Measurements from ENCODE around the gene TRIM29.

TRIM29 gene

DNA sequence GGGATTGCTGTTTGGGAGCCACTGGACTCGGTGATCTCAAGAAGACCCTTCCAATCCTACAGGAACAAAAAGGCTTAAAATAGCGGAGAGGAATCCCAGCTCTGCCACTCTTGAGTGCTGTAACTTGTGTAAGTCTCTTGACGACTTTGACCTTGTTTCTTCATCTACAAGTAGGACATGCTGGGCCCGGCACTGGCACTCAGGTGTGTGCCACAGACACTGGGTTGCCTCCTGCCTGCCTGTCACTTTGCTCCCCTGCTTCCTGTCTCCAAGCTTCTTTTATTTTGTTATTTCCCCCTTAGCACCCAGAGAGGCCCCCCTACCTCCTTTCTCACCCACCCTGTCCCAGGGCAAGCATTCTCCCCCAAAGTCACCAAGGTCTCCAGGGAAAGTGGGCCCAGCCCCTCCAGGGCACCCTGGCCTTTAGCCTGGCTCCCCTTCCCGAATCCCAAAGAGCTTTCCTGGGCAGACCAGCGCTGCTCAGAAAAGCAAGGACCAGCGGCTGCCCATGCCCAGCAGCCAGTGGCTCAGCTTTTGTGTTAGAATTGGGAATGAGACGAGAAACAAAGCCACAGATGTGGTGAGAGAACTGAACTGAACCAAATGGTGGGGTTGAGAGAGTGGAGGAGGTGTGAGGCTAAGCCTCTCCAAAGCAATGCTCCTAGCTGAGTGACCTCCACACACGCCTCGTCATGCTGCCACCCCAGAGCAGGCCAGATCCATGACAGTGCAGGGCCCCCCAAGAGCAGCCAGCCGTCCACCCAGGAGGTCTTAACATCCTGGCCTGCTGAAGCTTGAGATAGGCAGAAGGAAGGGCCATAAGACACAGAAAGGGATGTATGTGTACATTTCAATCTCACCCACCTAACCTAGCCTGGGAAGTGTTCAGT is 4.5 kb downstream of the TRIM29 start:
- Histone ChIP-seq H3K18ac (ENCODE audit: low read length) (no peak overlapping the region), H3K4me1 (ENCODE audit: control insufficient read depth in 2 of 2, insufficient read depth in 1 of 2, low read depth in 1 of 2, low read length in 2 of 2) (peaks cover 0 to 6% of the 10 kb centered on the region in 2 donors), H2AFZ (ENCODE audit: low read length) (no peak overlapping the region), H3K14ac (ENCODE audit: low read length) (no peak overlapping the region), H3K36me3 (replicated peaks in 1 of 2; ENCODE audit: control insufficient read depth in 2 of 2, insufficient read depth in 2 of 2, low read length in 2 of 2) (no peaks in the 10 kb centered on the region), H3K4me3 (ENCODE audit: low read length in 2 of 2) (no peak overlapping the region), H4K91ac (ENCODE audit: low read depth, low read length, poor library complexity) (no peak overlapping the region), H3K4me2 (ENCODE audit: insufficient read depth, low read length, poor library complexity, severe bottlenecking) (no peak overlapping the region), H3K27ac (replicated peaks; ENCODE audit: low read length) (no peak overlapping the region), H4K8ac (ENCODE audit: low read depth, low read length) (no peak overlapping the region), H2BK12ac (ENCODE audit: low read length) (no peak overlapping the region), H2BK120ac (ENCODE audit: low read depth, low read length) (no peak overlapping the region), H3K27me3 (ENCODE audit: control insufficient read depth in 3 of 3, insufficient read depth in 3 of 3, low read depth in 1 of 3, low read length in 3 of 3) (peaks cover 0 to 64% (median 0%) of the 10 kb centered on the region in 3 experiments), H3K4ac (ENCODE audit: low read length) (no peak overlapping the region), H2BK15ac (ENCODE audit: low read length) (no peak overlapping the region), H2AK5ac (ENCODE audit: low read depth, low read length) (no peak overlapping the region), H3K9ac (ENCODE audit: low read depth, low read length, poor library complexity) (no peak overlapping the region), H3K23ac (ENCODE audit: low read depth, low read length, poor library complexity) (no peak overlapping the region), H3K9me3 (replicated peaks in 1 of 2; ENCODE audit: control insufficient read depth in 2 of 2, insufficient read depth in 1 of 2, low read depth in 1 of 2, low read length in 2 of 2) (no peaks in the 10 kb centered on the region), H2BK5ac (ENCODE audit: low read length) (no peak overlapping the region), H3K79me1 (ENCODE audit: low read depth, low read length) (no peaks in the 10 kb centered on the region)
- WGBS, 2 donors (ENCODE audit: extremely low coverage in 2 of 2, insufficient read length in 2 of 2, insufficient replicate concordance in 1 of 2) = no CpG with 5 or more reads among the region's 11 CpGs
- DNase-seq (ENCODE audit: low spot score) = no peak

DNA sequence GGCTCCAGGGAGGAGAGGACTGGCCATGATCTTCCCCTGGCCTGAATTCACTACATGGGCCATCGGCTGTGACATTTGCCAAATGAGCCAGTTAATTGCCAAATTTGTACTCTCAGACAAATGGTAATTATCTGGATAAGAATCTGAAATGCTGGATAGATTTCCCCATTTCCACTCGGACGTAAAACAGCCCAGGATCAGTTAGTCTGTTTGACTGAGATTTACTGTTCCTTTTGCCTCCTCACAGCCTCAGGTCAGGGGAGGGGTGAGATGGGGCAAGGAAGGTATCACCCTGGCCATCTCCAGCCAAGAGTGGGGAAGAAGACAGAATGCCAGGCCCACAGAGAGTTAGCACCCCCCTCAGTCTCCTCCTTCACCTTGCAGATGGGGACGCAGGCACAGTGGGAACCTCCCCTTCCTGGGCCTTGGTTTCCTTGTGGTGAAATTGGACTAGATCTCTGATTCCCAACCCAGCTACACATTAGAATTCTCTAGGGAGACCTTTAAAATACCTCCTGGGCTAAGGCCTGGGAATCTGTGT is 5.2 kb downstream of the TRIM29 start:
- no peak overlapping the region for H3K14ac ChIP-seq (ENCODE audit: low read length)
- H2AK5ac ChIP-seq (ENCODE audit: low read depth, low read length) = no peak overlapping the region
- H2BK12ac ChIP-seq (ENCODE audit: low read length) = no peak overlapping the region
- no peak overlapping the region for H3K4me3 ChIP-seq (ENCODE audit: low read length in 2 of 2)
- peaks cover 0 to 4% of the 10 kb centered on the region in 2 donors for H3K4me1 ChIP-seq (ENCODE audit: control insufficient read depth in 2 of 2, insufficient read depth in 1 of 2, low read depth in 1 of 2, low read length in 2 of 2)
- no peaks in the 10 kb centered on the region for H3K79me1 ChIP-seq (ENCODE audit: low read depth, low read length)
- no peak overlapping the region for H4K8ac ChIP-seq (ENCODE audit: low read depth, low read length)
- H2BK15ac ChIP-seq (ENCODE audit: low read length) = no peak overlapping the region
- H4K91ac ChIP-seq (ENCODE audit: low read depth, low read length, poor library complexity) = no peak overlapping the region
- H3K4me2 ChIP-seq (ENCODE audit: insufficient read depth, low read length, poor library complexity, severe bottlenecking) = no peak overlapping the region
- H2BK5ac ChIP-seq (ENCODE audit: low read length) = no peak overlapping the region
- H3K36me3 ChIP-seq (replicated peaks in 1 of 2; ENCODE audit: control insufficient read depth in 2 of 2, insufficient read depth in 2 of 2, low read length in 2 of 2) = no peaks in the 10 kb centered on the region
- H3K4ac ChIP-seq (ENCODE audit: low read length) = no peak overlapping the region
- no peaks in the 10 kb centered on the region for H3K9me3 ChIP-seq (replicated peaks in 1 of 2; ENCODE audit: control insufficient read depth in 2 of 2, insufficient read depth in 1 of 2, low read depth in 1 of 2, low read length in 2 of 2)
- WGBS, 2 donors (ENCODE audit: extremely low coverage in 2 of 2, insufficient read length in 2 of 2, insufficient replicate concordance in 1 of 2) = no CpG with 5 or more reads among the region's 4 CpGs
- H2AFZ ChIP-seq (ENCODE audit: low read length) = no peak overlapping the region
- no peak overlapping the region for H2BK120ac ChIP-seq (ENCODE audit: low read depth, low read length)
- H3K27me3 ChIP-seq (ENCODE audit: control insufficient read depth in 3 of 3, insufficient read depth in 3 of 3, low read depth in 1 of 3, low read length in 3 of 3) = peaks cover 0 to 68% (median 0%) of the 10 kb centered on the region in 3 experiments
- no peak for DNase-seq (ENCODE audit: low spot score)
- no peak overlapping the region for H3K23ac ChIP-seq (ENCODE audit: low read depth, low read length, poor library complexity)
- H3K9ac ChIP-seq (ENCODE audit: low read depth, low read length, poor library complexity) = peak overlapping the region; percentile 50
- H3K18ac ChIP-seq (ENCODE audit: low read length) = peak overlapping the region; percentile 44
- H3K27ac ChIP-seq (replicated peaks; ENCODE audit: low read length) = no peak overlapping the region

DNA sequence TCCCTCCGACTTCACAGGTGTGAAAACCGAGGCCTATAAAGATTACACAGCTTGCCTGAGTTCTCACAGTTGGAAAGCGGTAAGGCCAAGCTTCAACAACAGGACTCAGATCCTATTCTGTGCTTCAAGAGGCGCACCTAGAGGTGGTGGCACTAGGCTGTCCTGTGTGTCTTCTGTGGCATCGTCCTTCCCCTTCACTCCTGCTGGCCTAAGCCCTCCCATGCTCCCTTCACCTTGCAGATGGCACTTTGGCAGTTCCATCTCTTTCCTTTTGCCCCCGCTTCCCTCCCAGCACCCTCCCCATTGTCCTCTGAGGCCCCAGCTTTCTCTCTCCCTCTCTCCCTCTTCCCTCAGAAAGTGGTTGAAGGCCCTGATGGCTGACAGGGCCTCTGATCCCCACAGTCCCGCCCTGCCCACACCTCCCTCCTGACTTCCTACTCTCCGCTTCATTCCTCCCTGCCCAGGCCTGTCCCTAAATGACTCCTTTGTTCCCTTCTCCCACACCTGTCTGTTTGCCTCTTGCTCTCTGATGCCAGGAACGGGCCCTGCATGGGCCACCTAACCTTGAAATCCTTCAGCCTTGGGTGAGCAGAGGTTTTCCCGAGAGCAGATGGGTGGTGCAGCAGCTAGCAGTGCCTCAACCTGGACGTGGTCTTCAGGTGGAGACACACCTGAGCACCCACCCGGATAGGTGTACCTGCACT is 5.8 kb downstream of the TRIM29 start:
- Histone ChIP-seq H3K36me3 (replicated peaks in 1 of 2; ENCODE audit: control insufficient read depth in 2 of 2, insufficient read depth in 2 of 2, low read length in 2 of 2) (no peaks in the 10 kb centered on the region), H3K23ac (ENCODE audit: low read depth, low read length, poor library complexity) (no peak overlapping the region), H2AFZ (ENCODE audit: low read length) (no peak overlapping the region), H3K27ac (replicated peaks; ENCODE audit: low read length) (no peak overlapping the region), H3K4me1 (ENCODE audit: control insufficient read depth in 2 of 2, insufficient read depth in 1 of 2, low read depth in 1 of 2, low read length in 2 of 2) (peaks cover 0 to 4% of the 10 kb centered on the region in 2 donors), H2BK5ac (ENCODE audit: low read length) (no peak overlapping the region), H2BK12ac (ENCODE audit: low read length) (no peak overlapping the region), H3K9ac (ENCODE audit: low read depth, low read length, poor library complexity) (no peak overlapping the region), H3K9me3 (replicated peaks in 1 of 2; ENCODE audit: control insufficient read depth in 2 of 2, insufficient read depth in 1 of 2, low read depth in 1 of 2, low read length in 2 of 2) (no peaks in the 10 kb centered on the region), H2BK15ac (ENCODE audit: low read length) (no peak overlapping the region), H3K4me3 (ENCODE audit: low read length in 2 of 2) (no peak overlapping the region), H3K27me3 (ENCODE audit: control insufficient read depth in 3 of 3, insufficient read depth in 3 of 3, low read depth in 1 of 3, low read length in 3 of 3) (peaks cover 0 to 68% (median 0%) of the 10 kb centered on the region in 3 experiments), H3K18ac (ENCODE audit: low read length) (peak overlapping the region; percentile 70), H4K8ac (ENCODE audit: low read depth, low read length) (no peak overlapping the region), H3K4me2 (ENCODE audit: insufficient read depth, low read length, poor library complexity, severe bottlenecking) (no peak overlapping the region), H3K14ac (ENCODE audit: low read length) (no peak overlapping the region), H2AK5ac (ENCODE audit: low read depth, low read length) (no peak overlapping the region), H4K91ac (ENCODE audit: low read depth, low read length, poor library complexity) (no peak overlapping the region), H2BK120ac (ENCODE audit: low read depth, low read length) (no peak overlapping the region), H3K79me1 (ENCODE audit: low read depth, low read length) (no peaks in the 10 kb centered on the region), H3K4ac (ENCODE audit: low read length) (no peak overlapping the region)
- DNase-seq (ENCODE audit: low spot score) = no peak
- no CpG with 5 or more reads among the region's 12 CpGs for WGBS, 2 donors (ENCODE audit: extremely low coverage in 2 of 2, insufficient read length in 2 of 2, insufficient replicate concordance in 1 of 2)

All from neuronal stem cell (in vitro differentiated cells).